Mucosa of gallbladder (tissue), 1 donor: ENCODE measurements around the gene TAF1D. TPM values are rescaled to one million over a fixed set of nuclear protein-coding genes. Genes with fewer than 3 reads are reported as not detected.
"Not testable (repeated sequence)": the region's sequence is repeated elsewhere in the genome, so short reads cannot be mapped to it uniquely, and the experiment has no call there.

Experiments used
- DNase-seq: peaks from one replicate; pipeline ENCODE4 v3.0.0-alpha.2; 2020; ENCODE audit warnings: low spot score
- total RNA-seq: library from RNA; stranded (reverse); gene quantifications from one replicate; pipeline ENCODE4 v1.2.1, GENCODE V29; 2021
- donor health status: DM: no; HTN: no; CAD: no.

The TAF1D gene, protein sequence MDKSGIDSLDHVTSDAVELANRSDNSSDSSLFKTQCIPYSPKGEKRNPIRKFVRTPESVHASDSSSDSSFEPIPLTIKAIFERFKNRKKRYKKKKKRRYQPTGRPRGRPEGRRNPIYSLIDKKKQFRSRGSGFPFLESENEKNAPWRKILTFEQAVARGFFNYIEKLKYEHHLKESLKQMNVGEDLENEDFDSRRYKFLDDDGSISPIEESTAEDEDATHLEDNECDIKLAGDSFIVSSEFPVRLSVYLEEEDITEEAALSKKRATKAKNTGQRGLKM
- total RNA-seq = 85.1 TPM

DNA sequence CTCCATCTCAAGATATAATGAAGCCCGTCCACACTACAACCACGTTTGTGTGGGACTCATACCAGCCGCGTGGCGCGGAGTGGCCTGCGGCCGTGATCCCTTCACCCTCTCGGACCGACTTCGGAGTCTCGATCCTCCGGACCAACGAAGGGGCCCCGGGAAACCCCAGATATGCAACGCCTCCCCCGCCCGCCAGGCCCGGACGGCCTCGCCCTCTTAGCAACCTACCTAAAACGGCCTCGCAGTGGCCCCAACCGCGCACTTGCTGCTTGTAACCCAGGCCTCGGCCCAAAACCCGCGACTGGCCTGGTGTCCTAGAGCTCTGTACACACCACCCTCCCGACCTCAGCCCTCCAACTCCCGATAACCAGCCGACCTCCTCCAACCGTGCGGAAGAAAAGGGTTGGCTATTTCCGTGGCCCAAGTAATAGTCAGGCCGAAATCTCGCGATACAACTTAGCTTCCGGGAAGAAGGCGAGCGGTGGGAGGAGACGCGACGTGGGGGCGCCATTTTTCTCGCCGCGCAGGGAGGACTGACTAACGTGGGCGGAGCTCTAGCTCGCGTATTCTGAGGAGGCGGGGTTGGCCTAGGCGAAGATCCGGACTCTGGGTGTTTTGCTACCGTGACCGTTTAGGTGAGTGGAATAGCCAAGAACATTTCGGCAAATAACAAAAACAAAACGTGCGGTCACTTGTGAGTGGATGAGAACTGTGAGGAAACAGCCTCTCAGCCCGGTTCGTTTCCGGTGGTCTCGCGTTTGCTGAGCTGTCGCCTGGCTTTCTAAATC lies at the start of gene TAF1D, which contains the start of gene C11orf54:
Gene TAF1D (minus strand): TSS at position 402 of the 788 bp plus-strand sequence. CDS start 2,191 bp downstream, outside the sequence.
Gene C11orf54 (plus strand): TSS at position 579 of the 788 bp plus-strand sequence. CDS start 5,722 bp downstream, outside the sequence.
- DNase-seq = peak; percentile 99

DNA sequence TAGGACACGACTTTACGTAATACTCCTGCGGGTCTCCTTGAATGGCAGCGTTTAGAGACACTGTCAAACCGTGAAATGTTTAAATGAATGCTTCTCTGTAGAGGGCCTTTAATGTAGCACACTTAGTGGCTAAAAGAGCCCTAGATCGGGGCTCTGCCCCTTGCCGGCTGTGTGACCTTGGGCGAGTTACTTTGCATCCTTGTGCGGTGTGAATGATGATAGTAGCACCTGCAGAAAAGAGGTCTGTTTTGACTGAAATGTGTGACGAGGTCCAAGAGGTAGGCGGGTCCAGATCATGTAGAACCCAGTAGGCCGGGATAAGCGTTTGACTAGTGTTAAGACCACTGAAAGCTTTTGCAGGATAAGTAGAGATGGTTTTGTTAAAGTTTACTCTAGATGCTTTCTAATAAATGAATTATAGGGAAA lies 43.7 kb upstream of the TAF1D start:
- no peak for DNase-seq

DNA sequence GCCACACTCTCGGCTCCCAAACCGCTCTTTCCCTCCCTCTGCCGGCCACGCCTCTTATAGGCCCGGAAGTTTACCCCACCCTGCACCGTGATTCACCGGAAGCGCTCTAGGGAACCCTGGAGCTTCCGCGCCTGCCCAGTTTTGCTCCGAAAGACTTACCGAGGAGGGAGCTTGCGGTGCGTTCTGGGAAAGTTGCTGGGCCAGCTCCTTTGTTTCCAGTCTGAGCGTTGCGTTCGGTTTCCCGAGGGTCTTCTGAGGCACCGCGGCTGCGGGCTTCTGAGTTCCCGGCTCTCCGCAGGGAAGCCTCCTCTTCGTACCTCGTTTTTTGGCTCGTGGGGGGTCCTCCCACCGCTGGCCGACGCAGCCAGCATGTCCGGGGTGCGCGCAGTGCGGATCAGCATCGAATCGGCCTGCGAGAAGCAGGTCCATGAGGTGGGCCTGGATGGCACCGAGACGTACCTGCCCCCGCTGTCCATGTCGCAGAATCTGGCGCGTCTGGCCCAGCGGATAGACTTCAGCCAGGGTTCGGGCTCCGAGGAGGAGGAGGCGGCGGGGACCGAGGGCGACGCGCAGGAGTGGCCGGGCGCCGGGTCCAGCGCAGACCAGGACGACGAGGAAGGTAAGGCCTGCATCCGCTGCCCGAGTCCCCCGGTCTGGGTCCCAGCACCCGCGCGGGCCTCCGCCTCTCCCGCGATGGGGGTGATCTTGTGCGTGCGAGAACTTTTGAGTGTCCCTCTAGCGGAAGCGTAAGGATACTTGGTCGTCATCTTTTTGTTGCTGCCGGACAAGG lies 43.0 kb upstream of the TAF1D start, which contains the start of gene MED17:
Gene MED17 (plus strand): TSS at position 138 of the 790 bp plus-strand sequence. CDS start 232 bp downstream, at position 370.
- DNase-seq = peak; percentile 93

DNA sequence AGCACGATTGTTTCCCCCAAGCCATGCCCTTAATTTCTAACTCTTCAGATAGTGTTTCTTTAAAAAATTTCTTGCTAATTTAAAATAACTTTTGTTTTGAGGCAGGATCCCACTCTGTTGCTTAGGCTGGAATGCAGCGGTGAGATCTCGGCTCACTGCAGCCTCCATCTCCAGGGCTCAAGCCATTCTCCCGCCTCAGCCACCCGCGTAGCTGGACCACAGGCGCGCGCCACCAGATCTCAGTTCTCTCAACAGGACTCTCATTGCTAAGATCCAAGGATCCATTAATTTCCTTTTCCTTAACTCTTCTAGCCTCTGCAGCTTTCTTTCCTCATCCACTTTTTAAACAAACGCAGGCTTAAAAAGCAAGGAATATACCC lies 42.5 kb upstream of the TAF1D start:
- DNase-seq = no peak

DNA sequence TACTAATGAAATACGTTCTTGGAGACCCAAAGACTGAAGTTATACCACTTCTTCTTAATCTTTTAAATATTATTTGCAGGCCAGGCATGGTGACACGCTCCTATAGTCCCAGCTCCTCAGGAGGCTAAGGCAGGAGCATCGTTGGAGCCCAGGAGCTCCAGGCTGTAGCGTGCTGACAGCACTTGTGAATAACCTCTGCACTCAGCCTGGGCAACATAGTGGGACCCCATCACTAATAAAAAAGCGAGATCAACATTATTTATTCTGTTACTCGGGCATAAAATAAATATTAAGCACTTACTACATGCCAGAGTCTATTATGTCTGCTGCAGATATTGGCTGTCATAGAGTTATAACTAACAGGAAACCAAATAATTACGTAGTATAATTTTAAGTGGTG lies 42.1 kb upstream of the TAF1D start:
- DNase-seq = no peak

DNA sequence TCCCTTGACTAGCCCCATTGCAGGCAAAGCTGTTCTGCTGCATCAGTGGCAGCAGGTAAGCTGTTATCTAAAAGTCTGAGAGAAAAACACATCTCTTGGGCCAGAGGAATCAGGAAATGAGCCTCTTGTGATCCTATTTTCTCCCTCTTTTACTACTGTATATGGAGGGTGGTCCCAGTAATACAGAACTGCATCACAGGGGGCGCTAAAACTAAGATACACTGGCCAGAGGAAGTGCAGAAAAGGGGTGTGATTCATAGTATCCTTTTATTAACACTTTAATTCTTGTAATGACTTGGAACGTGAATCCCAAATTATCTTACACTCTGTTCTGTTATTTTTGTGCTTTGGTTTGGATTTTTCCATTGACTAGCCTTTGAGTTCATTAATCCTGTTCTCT lies 34.0 kb upstream of the TAF1D start:
- DNase-seq = no peak

DNA sequence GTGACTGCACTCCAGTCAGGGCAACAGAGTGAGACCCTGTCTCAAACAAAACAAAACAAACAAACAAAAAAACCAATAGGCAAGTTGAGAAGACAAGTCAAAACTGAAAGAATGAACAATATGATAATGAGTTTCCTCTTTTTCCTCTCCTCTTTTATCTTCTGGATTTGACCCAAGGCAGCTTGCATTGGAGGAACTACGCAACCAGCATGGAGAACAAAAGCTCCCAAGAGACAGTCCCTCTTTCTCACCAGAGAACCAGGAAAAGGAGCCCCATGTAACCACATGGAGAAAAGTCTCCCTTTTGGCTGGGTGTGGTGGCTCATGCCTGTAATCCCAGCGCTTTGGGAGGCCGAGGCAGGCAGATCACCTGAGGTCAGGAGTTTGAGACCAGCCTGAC lies 33.3 kb upstream of the TAF1D start:
- not testable (repeated sequence) for DNase-seq

DNA sequence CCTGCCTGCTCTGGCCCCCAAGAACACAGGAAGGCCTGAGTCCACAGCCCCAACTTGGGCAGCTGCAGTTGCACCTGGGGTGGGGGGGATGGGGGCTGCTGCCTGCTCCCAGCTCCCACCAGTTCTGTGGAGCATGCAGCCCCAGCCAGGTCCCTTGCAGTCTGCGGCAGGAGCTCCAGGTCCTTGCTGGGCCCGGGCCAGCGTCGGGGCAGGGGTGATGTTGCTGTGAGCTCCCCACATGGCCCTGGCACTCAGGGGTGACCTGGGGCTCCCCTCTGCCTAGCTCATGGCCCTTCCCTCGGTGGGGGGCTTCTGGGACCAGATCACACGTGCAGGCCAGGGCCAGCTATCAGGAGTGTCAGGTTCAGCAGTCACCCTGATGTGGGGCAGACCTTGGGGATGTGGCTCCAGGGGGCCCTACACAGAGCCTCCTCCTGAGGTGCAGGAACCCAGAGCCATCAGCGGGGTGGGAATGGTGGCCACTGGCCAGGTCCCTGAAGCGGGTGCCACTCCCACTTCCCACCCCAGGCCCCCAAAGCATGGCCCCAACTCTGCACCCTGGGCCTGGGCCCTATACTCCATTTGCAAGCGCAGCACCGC lies 32.4 kb upstream of the TAF1D start:
- no peak for DNase-seq

DNA sequence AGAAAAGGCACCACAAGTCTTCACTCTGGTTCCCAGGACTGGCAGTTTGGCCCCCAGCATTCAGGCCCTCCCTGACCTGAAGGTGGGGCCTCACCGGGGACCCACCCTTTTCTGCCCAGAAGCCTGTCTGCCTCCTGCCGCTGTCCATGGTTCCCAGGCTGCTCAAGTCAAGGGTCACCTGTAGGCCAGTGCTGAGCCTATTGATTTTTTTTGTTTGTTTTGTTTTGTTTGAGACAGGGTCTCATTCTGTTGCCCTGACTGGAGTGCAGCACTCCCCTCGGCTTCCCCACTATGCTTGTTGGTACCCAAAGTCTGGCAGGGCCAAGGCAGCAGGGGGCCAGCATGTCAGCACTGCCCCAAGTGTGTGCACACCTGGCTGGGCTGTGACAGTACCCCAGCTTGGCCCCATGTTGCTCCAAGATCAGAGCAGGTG lies 31.8 kb upstream of the TAF1D start:
- no peak for DNase-seq

DNA sequence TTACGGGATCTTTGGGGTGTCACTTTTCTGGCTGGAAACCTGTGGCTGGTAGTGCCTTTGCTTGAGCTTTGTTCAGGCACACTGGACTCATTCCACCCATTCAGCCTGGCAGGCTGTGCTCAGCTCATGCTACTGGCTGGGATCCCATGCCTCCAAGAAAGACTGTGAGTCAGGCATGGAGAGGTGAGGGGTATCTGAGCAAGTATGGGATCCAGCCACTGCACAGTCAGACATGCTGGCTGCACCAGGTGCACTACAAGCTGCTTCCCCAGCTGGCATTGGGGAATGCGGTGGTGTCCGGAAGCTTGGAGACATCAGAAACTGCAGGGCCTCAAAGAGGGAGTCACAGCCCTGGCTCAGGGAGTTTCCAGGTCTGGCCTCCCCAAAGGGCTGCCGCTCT lies 30.8 kb upstream of the TAF1D start:
- DNase-seq = no peak

DNA sequence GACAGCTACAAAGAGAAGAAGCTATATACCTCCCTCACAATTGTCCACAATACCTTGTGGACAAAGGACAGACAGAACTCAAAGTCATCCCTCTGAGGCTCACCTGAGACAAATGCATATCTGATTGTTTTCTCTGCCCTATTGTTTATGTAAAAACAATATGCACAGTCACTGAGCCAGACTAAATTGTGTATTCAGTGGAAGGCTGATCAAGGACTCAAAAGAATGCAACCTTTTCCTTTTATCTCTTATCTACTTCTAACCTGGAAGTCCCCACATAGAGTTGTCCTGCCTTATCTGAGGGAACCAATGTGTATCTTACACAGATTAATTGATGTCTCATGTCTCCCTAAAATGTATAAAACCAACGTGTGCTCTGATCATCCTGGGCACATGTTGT lies 28.9 kb upstream of the TAF1D start:
- no peak for DNase-seq

DNA sequence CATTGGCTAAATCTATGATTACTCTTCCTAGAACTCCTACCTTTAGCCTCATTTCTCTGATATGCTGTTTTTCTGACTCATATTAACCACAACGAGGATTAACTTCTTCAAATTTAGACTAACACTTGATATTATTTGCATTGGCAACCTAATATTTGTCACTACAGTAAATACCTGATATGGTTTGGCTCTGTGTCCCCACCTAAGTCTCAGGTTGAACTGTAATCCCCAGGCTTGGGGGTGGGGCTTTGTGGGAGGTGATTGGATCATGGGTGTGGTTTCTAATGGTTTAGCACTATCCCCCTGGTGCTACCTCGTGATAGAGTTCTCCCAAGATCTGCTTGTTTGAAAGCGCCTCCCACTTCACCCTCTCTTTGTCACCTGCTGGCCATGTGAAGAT lies 25.7 kb upstream of the TAF1D start:
- DNase-seq = no peak

DNA sequence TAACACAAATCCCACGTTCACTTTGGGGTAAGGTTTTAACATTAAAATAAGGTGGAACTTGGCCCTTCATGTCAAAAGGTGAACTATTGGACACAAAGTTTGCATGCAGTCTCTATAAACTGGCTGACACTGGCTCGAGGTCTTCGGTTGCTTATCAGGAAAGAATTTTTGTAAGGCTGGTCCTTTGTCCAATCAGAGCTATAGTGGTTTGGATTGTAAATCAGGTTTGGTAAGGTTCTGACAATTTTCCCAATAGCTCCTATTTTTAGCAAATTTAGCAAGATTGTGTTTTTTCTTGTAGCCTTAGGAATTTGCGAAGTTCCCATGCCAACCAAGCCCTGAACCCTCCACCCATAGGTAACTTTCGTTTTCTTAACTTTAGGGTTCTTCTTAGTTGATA lies 25.2 kb upstream of the TAF1D start:
- no peak for DNase-seq

DNA sequence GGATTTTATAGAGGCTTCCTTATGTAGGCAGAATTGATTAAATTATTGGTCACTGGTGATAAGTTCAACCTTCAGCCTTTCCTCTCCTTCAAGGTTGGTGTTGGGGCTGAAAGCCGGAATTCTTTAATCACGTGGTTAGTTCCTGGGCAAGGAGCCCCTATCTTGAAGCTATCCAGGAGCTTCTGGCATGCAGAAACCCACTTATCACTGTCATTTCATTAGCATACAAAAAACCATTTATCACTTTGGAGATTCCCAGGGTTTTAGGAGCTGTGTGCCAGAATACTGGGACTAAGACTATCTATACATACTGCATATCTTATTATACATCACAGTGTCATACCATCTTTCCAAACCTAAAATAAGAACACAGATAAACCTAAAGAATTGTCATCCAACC lies 24.3 kb upstream of the TAF1D start:
- no peak for DNase-seq

DNA sequence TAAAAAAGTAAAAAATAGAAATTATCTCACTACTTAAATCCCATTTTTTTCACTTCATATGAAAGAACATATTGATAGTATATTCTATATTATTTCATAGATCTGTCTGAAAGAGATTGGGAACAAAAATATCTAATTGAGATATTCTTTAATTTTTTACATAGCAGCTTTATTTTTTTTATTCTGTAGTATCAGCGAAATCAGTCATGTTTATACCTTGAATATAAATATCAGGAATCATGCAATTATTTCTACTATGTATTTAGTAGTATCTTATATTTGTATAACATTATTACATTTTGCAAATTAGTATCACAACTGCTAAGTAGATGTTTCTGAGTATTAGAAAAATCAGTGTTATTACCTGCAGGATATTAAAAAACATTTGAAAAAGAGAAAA lies 20.6 kb upstream of the TAF1D start:
- DNase-seq = no peak

DNA sequence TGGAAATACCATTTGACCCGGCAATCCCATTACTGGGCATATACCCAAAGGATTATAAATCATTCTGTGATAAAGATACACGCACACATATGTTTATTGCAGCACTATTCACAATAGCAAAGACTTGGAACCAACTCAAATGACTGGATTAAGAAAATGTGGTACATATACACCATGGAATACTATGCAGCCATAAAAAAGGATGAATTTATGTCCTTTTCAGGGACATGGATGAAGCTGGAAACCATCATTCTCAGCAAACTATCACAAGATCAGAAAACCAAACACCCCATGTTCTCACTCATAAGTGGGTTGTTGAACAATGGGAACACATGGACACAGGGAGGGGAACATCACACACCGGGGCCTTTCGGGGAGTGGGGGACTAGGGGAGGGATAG lies 17.8 kb upstream of the TAF1D start:
- DNase-seq = not testable (repeated sequence)

DNA sequence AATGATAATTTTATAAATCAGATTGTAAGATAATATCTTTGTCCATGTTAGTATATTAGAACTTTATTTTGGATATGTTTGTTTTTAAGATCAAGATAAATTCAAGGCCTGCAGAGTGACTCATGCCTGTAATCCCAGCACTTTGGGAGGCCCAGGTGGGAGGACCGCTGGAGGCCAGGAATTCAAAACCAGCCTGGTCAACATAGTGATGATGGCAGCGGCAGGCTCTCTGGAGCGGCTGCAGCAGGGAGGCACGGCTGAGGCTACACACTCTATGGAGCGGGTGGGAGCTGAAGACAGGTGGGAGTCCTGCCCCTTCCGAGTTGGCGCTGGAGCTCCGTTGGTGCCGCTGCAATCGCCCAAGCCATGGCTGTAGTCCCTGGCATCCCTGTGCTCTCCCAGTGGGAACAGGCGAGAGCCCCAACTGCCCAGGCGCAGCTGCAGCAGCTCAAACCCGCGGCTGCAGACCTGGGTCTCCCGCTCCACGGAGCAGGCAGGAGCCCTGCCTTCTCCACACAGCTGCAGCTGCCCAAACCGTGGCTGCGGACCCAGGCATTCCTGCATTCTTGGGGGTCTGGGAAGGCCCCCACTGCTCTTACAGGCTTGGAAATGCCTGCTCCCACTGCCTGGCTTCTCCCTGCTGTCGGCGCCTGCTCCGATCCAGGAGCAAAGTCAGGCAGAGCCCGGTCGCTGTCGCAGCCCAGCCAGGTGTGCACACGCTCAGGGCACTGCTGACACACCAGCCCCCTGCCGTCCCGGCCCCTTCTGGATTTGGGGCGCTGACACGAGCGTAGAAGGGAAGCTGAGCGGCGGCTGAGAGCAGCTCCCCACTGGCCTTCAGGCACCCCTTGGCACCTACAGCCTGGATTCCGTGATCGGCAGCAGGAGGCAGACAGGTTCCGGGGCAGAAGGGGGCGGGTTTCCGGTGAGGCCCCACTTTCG lies 16.9 kb upstream of the TAF1D start:
- no peak for DNase-seq

DNA sequence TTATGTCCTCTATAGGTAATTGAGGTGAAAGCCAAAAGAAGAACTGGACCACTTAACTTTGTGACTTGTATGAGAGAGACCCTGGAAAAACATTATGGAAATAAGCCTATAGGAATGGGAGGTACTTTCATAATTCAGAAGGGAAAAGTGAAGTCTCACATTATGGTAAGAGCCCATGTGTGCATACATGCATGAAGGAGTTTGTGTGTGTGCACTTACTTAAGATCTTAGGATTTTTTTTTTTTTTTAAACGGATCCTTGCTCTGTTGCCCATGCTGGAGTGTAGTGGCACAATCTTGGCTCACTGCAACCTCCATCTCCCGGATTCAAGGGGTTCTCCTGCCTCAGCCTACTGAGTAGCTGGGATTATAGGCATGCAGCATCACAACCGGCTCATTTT lies 16.0 kb upstream of the TAF1D start:
- no peak for DNase-seq

DNA sequence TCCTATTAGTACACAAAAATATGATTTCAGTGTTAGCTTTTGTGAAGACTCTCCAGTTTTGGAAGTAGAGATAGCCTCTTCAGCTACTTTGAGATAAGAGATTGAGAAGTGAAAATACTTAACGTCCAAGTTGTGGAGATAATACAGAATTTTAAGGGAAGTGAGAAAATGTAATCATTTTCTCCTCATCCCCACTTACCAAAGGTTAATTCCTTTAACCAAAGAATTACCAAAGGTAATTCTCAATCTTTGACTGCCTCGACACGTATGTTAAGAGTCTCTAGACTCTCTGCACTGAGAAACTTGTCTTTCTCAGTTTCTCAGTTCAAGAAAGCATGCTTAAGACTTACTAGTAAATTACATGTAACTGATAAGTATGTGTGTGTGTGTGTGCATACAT lies 15.5 kb upstream of the TAF1D start:
- no peak for DNase-seq

DNA sequence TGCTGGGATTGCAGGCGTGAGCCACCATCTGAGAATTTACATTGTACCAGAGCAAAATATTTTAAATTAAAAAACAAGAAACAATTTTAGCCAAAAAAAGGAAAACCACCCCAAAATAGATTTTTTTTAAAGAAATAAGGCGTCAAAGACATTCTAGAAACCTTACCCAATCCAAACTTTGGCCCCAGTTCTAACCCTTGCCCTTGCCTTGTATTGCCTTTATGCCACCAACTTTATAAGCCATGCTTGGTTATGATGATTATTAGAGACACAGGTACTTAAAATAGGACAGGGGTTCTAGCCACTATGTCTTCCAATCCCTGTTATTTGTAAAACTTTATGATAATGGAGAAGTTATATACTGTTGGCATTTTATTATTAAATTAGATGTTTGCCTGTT lies 11.9 kb upstream of the TAF1D start:
- DNase-seq = no peak

DNA sequence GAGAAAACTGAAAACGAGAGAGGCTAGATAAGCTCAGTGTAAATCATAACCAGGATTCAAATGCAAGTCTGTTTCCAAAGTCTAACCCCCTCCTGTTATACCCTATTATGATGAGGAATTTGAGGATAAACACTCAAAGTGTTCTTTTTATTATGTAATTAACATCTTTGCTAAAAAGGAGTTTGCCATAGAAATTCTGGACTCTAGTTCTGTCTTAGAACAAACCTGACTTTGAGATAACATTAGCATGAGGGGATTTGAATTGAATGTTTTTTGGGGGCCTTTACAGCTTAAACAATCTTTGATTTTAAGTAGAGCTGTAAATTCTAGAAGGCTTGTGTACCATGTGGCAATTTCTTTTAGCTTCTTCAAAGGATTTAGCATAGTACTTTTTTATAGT lies 9.7 kb upstream of the TAF1D start:
- no peak for DNase-seq
